LNCAP (cell line): ENCODE data around the gene RTL10.

Source experiments
- CTCF ChIP-seq: fragments of 450-650 bp; IDR thresholded peaks from 2 replicates; pipeline ENCODE4 v1.5.1; 2017; ENCODE audit warnings: mild to moderate bottlenecking

Gene RTL10

GRCh38 chr22:19875531-19876313 is 21.0 kb upstream of the RTL10 start:
- TF ChIP-seq CTCF: no peak

- TF ChIP-seq CTCF: no peak
These were observed 20.4 kb upstream of the RTL10 start for GRCh38 chr22:19875061-19875530.

- TF ChIP-seq CTCF: no peak
These were observed 19.8 kb upstream of the RTL10 start for GRCh38 chr22:19874307-19875060.

GRCh38 chr22:19873960-19874306 is 19.3 kb upstream of the RTL10 start:
- TF ChIP-seq CTCF: no peak

- no peak for TF ChIP-seq CTCF
These were observed 18.7 kb upstream of the RTL10 start for GRCh38 chr22:19873138-19873959.

- TF ChIP-seq CTCF: no peak
These were observed 18.1 kb upstream of the RTL10 start for GRCh38 chr22:19872779-19873137.
